ENCODE measurements around the gene THTPA. TPM values are rescaled to one million over a fixed set of nuclear protein-coding genes. Genes with fewer than 3 reads are reported as not detected.
"Not testable (repeated sequence)": the region's sequence is repeated elsewhere in the genome, so short reads cannot be mapped to it uniquely, and the experiment has no call there.

Gene THTPA
- total and polyA plus RNA-seq, 7 donors, result 8.9 to 35.4 (median 22.0) TPM

DNA sequence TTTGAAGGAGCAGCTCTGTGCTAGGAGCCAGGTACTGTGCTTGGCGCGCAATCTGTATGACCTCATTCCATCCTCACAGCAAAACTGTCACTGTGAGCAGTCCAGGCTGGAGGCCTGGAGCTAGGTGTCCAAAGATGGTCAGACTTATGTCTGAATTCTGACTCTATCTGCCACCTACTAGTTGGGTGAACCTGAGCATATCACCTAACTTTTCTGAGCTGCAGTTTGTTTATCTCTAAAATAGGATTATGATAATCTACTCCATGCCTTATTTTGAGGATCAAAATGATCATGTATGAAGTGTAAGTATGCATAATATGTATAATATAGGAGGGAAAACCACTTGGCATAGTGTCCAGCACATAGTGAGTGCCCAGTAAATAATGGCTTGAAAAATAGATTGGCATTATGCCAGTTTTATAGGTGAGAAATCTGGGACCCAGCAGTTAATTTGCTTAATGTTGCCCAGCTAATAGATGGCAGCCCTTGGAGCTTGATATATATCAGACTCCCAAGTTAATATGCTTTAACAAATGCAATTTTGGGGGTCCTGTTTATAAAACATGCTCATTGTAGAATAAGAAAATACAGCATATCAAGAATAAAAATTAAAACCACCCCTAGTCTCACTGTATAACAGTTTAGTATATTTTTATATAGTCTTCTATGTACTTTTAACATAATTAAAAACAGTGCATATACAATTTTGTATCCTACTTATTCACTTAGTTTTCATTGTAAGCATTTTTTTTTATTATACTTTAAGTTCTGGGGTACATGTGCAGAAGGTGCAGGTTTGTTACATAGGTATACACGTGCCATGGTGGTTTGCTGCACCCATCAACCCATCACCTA, 27.1 kb downstream of the THTPA start:
- no peaks in the 10 kb centered on the region for H3K36me3 ChIP-seq
- 85 to 89% methylated on average over 3 of the region's 3 CpGs for WGBS, 2 donors
- intact Hi-C loops (cut with DNase I), result no loop called here
- H3K4me1 ChIP-seq, result peaks cover 0 to 10% (median 0%) of the 10 kb centered on the region in 4 donors
- peaks cover under 1 to 34% (median 11%) of the 10 kb centered on the region in 3 donors for H3K27me3 ChIP-seq
- TF ChIP-seq EP300 (IDR thresholded peaks at IDR 0.05), result no peak
- no peak overlapping the region for H3K27ac ChIP-seq
- H3K9me3 ChIP-seq, result no peaks in the 10 kb centered on the region
- no peak for DNase-seq
- H3K4me3 ChIP-seq, result no peak overlapping the region

DNA sequence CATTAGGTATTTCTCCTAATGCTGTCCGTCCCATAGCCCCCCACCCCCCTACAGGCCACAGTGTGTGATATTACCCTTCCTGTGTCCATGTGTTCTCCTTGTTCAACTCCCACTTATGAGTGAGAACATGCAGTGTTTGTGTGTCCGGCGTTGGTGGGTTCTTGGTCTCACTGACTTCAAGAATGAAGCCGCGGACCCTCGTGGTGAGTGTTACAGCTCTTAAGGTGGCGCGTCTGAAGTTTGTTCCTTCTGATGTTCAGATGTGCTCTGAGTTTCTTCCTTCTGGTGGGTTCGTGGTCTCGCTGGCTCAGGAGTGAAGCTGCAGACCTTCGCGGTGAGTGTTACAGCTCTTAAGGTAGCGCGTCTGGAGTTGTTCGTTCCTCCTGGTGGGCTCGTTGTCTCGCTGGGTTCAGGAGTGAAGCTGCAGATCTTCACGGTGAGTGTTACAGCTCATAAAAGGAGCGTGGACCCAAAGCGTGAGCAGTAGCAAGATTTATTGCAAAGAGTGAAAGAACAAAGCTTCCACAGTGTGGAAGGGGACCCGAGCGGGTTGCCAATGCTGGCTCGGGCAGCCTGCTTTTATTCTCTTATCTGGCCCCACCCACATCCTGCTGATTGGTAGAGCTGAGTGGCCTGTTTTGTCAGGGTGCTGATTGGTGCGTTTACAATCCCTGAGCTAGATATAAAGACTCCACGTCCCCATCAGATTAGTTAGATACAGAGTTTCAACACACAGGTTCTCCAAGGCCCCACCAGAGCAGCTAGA, 27.9 kb downstream of the THTPA start:
- not testable (repeated sequence) for H3K27ac ChIP-seq

DNA sequence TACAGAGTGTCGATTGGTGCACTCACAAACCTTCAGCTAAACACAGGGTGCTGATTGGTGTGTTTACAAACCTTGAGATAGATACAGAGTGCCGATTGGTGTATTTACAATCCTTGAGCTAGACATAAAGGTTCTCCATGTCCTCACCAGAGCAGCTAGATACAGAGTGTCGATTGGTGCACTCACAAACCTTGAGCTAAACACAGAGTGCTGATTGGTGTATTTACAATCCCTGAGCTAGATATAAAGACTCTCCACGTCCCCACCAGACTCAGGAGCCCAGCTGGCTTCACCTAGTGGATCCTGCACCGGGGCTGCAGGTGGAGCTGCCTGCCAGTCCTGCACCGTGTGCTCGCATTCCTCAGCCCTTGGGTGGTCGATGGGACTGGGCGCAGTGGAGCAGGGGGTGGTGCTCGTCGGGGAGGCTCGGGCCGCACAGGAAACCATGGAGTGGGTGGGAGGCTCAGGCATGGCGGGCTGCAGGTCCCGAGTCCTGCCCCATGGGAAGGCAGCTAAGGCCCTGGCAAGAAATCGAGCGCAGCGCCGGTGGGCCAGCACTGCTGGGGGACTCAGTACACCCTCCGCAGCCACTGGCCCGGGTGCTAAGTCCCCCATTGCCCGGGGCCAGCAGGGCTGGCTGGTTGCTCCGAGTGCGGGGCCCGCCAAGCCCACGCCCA, 28.6 kb downstream of the THTPA start:
- H3K4me3 ChIP-seq; H3K27ac ChIP-seq; intact Hi-C loops (cut with DNase I); H3K4me1 ChIP-seq; H3K36me3 ChIP-seq; H3K9me3 ChIP-seq: not testable (repeated sequence)
- peak; percentile 30 for DNase-seq
- WGBS, 2 donors, result 93% methylated on average over 25 of the region's 26 CpGs
- peaks cover 0 to 22% (median 0%) of the 10 kb centered on the region in 3 donors for H3K27me3 ChIP-seq

More for the DNA sequence above, 27.9 kb downstream of the THTPA start:
- H3K27me3 ChIP-seq, result peaks cover 0 to 28% (median 3%) of the 10 kb centered on the region in 3 donors
- H3K36me3 ChIP-seq; H3K9me3 ChIP-seq; H3K4me3 ChIP-seq; intact Hi-C loops (cut with DNase I); H3K4me1 ChIP-seq: not testable (repeated sequence)
- DNase-seq, result peak; percentile 34
- WGBS, 2 donors, result 78 to 86% methylated on average over 24 to 25 of the region's 25 CpGs

DNA sequence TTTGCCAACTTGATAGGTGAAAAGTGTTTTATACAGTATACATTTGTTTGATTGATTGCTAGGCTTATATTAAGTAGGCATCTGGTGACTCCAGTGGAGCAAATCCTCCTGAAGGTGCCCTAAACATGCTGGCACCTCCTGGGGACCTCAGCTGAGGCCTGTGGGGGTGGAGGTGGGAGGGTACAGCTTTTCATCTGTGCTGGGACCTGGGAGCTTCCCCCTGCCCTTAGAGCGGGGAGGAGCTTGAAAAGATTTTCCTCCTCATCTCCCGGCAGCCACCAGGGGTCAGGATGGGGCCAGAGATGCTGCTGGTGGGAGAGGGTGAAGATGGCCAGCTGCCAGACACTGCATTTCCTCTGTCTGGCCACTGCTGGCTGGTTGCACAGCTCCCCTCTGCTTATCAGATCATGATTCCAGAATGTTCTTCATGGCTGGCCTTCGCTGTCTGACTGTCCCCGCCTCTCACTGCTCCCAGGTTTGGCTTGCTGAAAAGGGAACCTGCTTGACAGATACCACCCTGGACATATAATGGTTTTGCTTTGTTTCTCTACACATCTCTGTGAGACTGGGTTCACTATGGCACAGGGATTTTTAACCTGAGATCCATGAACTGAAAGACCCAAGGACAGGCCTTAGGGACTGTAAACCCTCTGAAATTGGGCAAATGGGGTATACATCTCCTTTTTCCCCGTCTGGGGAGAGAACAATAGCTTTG, 33.0 kb downstream of the THTPA start:
- Histone ChIP-seq H3K36me3 (no peaks in the 10 kb centered on the region), H3K9me3 (no peaks in the 10 kb centered on the region), H3K27me3 (peaks cover 0 to 4% (median 0%) of the 10 kb centered on the region in 3 donors), H3K4me3 (no peak overlapping the region), H3K4me1 (peaks cover 0 to 5% (median 0%) of the 10 kb centered on the region in 4 donors), H3K27ac (no peak overlapping the region)
- 15 to 16% methylated on average over 5 of the region's 5 CpGs for WGBS, 2 donors
- intact Hi-C loops (cut with DNase I), result no loop called here
- DNase-seq, result peak; percentile 84
- no peak for TF ChIP-seq POLR2AphosphoS5 (IDR thresholded peaks at IDR 0.05)
- TF ChIP-seq, protein P1, sequence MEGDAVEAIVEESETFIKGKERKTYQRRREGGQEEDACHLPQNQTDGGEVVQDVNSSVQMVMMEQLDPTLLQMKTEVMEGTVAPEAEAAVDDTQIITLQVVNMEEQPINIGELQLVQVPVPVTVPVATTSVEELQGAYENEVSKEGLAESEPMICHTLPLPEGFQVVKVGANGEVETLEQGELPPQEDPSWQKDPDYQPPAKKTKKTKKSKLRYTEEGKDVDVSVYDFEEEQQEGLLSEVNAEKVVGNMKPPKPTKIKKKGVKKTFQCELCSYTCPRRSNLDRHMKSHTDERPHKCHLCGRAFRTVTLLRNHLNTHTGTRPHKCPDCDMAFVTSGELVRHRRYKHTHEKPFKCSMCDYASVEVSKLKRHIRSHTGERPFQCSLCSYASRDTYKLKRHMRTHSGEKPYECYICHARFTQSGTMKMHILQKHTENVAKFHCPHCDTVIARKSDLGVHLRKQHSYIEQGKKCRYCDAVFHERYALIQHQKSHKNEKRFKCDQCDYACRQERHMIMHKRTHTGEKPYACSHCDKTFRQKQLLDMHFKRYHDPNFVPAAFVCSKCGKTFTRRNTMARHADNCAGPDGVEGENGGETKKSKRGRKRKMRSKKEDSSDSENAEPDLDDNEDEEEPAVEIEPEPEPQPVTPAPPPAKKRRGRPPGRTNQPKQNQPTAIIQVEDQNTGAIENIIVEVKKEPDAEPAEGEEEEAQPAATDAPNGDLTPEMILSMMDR (IDR thresholded peaks at IDR 0.05), result peak; percentile 14 to 48 (median 36)
- TF ChIP-seq POLR2A (IDR thresholded peaks at IDR 0.05), result no peak
- TF ChIP-seq EP300 (IDR thresholded peaks at IDR 0.05), result no peak

DNA sequence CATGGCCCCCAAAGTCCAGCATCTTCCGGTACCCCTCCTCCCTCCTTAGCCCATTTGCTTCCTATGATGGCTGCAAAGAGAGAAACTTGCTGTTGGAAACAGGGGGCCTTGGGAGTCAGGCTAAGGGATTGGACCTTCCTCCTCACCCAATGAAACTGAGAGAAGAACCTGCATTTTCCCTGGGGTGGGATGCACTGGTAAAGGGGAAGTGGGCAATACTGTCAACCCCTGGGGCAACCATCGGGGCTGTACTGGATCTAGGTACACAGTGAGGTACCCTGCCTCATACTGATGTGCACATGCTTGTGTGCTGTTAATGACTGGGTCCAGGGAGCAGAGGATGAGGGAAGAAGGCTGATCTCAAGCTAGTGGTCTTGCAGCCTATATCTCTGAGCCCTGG, 33.5 kb downstream of the THTPA start:
- no peak overlapping the region for H3K4me3 ChIP-seq
- no peak overlapping the region for H3K27ac ChIP-seq
- H3K36me3 ChIP-seq, result no peaks in the 10 kb centered on the region
- no peaks in the 10 kb centered on the region for H3K9me3 ChIP-seq
- TF ChIP-seq, protein P1 (IDR thresholded peaks at IDR 0.05), result no peak
- TF ChIP-seq POLR2AphosphoS5 (IDR thresholded peaks at IDR 0.05) (no peak), POLR2A (IDR thresholded peaks at IDR 0.05) (no peak), EP300 (IDR thresholded peaks at IDR 0.05) (no peak)
- H3K27me3 ChIP-seq, result peaks cover 0 to 4% (median 0%) of the 10 kb centered on the region in 3 donors
- peak; percentile 38 for DNase-seq
- WGBS, 2 donors, result 88 to 93% methylated on average over 2 of the region's 2 CpGs
- H3K4me1 ChIP-seq, result peaks cover 0 to 5% (median 0%) of the 10 kb centered on the region in 4 donors
- intact Hi-C loops (cut with DNase I), result no loop called here
